ENCODE data around the gene PASK. TPM values are rescaled to one million over a fixed set of nuclear protein-coding genes. Genes with fewer than 3 reads are reported as not detected.

Gene PASK
- total RNA-seq, 1 donor from 2014 or later, result 64.2 TPM

DNA sequence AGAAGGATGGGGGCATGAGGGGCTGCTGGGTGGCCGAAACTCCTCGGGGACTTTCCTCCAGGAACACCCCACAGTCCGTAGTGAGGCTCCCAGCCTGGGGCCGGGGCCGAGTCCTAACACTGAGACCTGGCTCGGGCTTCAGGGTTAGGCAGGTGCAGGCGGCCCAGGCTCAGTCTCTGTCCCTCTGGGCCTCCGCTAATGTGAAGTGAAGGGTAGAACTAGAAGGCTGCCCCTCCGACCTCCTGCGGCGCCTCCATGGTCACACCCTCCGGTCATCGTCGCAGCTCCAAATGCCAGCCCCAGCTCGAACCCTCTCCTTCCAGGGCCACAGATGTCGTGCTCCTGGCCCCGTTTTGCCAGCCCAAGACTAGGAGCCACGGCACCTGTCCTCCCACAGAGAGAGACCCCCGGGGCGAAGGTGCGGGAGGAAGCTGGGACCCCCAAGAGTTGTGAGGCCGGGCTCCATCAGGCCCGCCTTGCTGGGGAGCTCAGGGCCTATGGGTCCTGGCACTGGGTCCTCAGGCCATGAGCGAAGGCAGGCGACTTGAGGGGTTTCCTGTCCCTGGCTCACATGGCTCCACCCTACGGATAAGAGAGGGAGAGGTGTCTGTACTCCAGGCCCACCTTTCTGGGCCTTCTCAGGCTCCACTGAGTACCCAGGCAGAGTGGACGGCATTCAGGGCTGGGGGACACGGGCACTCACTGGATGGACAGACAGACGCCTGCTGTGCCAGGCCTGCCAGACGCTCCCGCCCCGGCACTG, 40.0 kb upstream of the PASK start:
- H3K27ac Mint-ChIP-seq (ENCODE audit: unreplicated experiment), result no peak overlapping the region
- H3K4me3 Mint-ChIP-seq, result no peak overlapping the region
- no peaks in the 10 kb centered on the region for H3K4me1 Mint-ChIP-seq
- TF ChIP-seq, protein P1, sequence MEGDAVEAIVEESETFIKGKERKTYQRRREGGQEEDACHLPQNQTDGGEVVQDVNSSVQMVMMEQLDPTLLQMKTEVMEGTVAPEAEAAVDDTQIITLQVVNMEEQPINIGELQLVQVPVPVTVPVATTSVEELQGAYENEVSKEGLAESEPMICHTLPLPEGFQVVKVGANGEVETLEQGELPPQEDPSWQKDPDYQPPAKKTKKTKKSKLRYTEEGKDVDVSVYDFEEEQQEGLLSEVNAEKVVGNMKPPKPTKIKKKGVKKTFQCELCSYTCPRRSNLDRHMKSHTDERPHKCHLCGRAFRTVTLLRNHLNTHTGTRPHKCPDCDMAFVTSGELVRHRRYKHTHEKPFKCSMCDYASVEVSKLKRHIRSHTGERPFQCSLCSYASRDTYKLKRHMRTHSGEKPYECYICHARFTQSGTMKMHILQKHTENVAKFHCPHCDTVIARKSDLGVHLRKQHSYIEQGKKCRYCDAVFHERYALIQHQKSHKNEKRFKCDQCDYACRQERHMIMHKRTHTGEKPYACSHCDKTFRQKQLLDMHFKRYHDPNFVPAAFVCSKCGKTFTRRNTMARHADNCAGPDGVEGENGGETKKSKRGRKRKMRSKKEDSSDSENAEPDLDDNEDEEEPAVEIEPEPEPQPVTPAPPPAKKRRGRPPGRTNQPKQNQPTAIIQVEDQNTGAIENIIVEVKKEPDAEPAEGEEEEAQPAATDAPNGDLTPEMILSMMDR (conservative IDR thresholded peaks at IDR 0.05), result no peak
- no peaks in the 10 kb centered on the region for H3K9me3 Mint-ChIP-seq
- no peak for DNase-seq (ENCODE audit: low read depth, low spot score)
- no peaks in the 10 kb centered on the region for H3K36me3 Mint-ChIP-seq (ENCODE audit: low read depth)
- no peaks in the 10 kb centered on the region for H3K27me3 Mint-ChIP-seq (ENCODE audit: low read depth)

DNA sequence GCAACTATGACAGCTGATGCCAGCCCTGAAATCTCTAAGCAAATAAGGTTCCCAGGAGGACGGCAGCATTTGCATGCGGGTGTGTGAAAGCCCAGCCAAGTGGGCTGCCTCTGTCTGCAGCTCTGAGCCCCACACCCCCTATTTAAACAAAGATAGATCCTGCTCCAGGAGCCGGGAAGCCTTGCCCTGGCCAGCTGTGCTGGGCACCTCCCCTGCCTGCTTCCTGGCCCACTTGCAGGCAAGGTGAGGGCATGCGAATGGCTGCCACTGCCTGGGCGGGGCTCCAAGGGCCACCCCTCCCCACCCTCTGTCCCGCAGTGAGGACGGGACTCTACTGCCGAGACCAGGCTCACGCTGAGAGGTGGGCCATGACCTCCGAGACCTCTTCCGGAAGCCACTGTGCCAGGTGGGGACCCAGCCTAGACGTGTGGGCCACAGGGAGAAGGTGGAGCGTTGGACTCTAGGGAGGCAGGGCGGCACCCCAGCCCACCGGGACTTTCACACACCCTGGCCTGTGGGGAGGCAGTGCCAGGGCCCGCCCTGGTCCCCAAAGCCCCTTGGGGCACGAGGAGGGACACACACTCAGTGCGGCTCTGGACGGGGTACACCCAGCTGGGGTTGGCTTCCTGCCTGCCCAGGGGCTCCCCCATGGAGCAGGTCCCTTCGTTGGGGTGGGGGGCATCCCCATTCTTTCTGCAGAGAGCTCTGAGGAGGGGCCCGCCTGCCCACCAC, 39.3 kb upstream of the PASK start, which contains the start of gene ANO7:
Gene ANO7, plus strand, starts transcription at position 317 of the 732 bp plus-strand sequence. CDS start 1,387 bp downstream, outside the sequence.
- Mint-ChIP-seq H3K4me3 (no peak within 1 kb of the TSS), H3K9me3 (no peaks in the 10 kb centered on the region)
- no peak for DNase-seq (ENCODE audit: low read depth, low spot score)

DNA sequence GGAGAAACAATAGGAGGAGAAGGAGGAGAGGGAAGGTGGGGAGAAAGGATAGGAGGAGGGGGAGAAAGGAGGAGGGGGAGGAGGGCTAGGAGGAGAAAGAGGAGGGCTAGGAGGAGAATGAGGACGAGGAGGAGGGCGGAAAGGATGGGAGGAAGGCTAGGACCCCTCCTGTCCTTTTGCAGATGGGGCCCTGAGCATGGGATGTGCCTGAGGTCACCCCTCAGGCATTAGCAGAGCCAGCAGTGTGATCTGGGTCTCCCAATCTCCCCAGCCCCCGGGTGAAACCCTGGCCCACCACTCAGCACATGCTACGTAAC, 38.6 kb upstream of the PASK start:
- H3K4me1 Mint-ChIP-seq, result no peaks in the 10 kb centered on the region
- no peaks in the 10 kb centered on the region for H3K9me3 Mint-ChIP-seq
- H3K27ac Mint-ChIP-seq (ENCODE audit: unreplicated experiment), result no peak overlapping the region
- no peaks in the 10 kb centered on the region for H3K36me3 Mint-ChIP-seq (ENCODE audit: low read depth)
- no peak for DNase-seq (ENCODE audit: low read depth, low spot score)
- H3K4me3 Mint-ChIP-seq, result no peak overlapping the region
- TF ChIP-seq, protein P1 (conservative IDR thresholded peaks at IDR 0.05), result no peak
- H3K27me3 Mint-ChIP-seq (ENCODE audit: low read depth), result no peaks in the 10 kb centered on the region

More for the DNA sequence above, 39.3 kb upstream of the PASK start, which contains the start of gene ANO7:
- H3K27ac Mint-ChIP-seq (ENCODE audit: unreplicated experiment), result no peak within 1 kb of the TSS
- H3K4me1 Mint-ChIP-seq, result no peaks in the 10 kb centered on the region
- TF ChIP-seq, protein P1 (conservative IDR thresholded peaks at IDR 0.05), result no peak
- H3K27me3 Mint-ChIP-seq (ENCODE audit: low read depth), result no peaks in the 10 kb centered on the region
- no peaks in the 10 kb centered on the region for H3K36me3 Mint-ChIP-seq (ENCODE audit: low read depth)

DNA sequence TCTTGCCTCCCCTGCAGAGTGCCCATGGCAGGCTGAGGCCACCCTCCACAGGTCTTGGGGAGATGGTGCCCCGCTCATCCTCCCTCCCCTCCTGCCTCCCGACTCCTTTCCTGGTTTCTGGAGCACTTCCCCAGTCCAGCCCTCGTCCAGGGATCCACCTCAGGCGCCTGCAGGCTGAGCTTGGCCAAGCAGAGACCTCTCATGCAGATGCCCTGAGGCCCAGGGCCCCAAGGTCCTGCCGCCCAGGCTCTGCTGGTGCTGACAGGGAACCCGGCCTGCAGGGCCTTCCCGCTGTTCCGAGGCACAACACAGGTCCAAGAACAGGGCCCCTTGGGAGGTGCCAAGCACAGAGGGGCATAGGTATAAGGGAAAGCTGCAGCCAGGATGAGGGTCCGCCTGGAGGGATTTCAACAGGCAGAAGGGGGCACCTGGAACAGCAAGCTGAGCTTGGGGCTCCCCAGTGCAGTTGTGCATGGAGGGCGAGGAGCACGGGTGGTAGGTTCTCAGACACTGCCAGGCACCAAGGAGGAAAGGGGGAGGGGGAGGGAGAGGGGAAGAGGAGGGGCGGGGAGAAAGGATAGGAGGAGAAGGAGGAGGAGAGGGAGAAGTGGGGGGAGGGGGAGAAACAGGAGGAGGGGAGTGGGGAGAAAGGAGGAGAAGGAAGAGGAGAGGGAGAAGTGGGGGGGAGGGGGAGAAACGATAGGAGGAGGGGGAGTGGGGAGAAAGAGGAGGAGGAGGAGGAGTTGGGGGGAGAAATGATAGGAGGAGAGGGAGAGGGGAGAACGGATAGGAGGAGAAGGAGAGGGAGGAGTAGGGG, 38.0 kb upstream of the PASK start:
- Mint-ChIP-seq H3K9me3 (no peaks in the 10 kb centered on the region), H3K4me1 (no peaks in the 10 kb centered on the region), H3K4me3 (no peak overlapping the region), H3K27ac (ENCODE audit: unreplicated experiment) (no peak overlapping the region), H3K27me3 (ENCODE audit: low read depth) (no peaks in the 10 kb centered on the region), H3K36me3 (ENCODE audit: low read depth) (no peaks in the 10 kb centered on the region)
- TF ChIP-seq, protein P1 (conservative IDR thresholded peaks at IDR 0.05), result no peak
- no peak for DNase-seq (ENCODE audit: low read depth, low spot score)

GRCh38 chr2:241185961-241186360, 36.7 kb upstream of the PASK start:
- TF ChIP-seq, protein P1 (conservative IDR thresholded peaks at IDR 0.05), result no peak
- no peaks in the 10 kb centered on the region for H3K4me1 Mint-ChIP-seq
- H3K27ac Mint-ChIP-seq (ENCODE audit: unreplicated experiment), result no peak overlapping the region
- no peaks in the 10 kb centered on the region for H3K27me3 Mint-ChIP-seq (ENCODE audit: low read depth)
- H3K36me3 Mint-ChIP-seq (ENCODE audit: low read depth), result no peaks in the 10 kb centered on the region
- no peak for DNase-seq (ENCODE audit: low read depth, low spot score)
- H3K9me3 Mint-ChIP-seq, result no peaks in the 10 kb centered on the region
- no peak overlapping the region for H3K4me3 Mint-ChIP-seq
